ENCODE results near the gene SMPD3.

- no peak for TF ChIP-seq POLR2A (IDR thresholded peaks at IDR 0.05; ENCODE audit: low read length)
- no peak for TF ChIP-seq GATA1 (IDR thresholded peaks at IDR 0.05; ENCODE audit: low read depth, low read length)
Measured at GRCh38 chr16:68389006-68389405, 59.3 kb downstream of the SMPD3 start.

Measured in erythroblast (primary cell).